ENCODE data around the gene TLX3. TPM values are rescaled to one million over a fixed set of nuclear protein-coding genes. Genes with fewer than 3 reads are reported as not detected.

Gene TLX3
- polyA plus RNA-seq, 6 donors from 2014 or later: not detected

GRCh38 chr5:171321447-171321846, 12.4 kb downstream of the TLX3 start:
- Mint-ChIP-seq H3K4me1 (peaks cover 0 to 10% (median 0%) of the 10 kb centered on the region in 3 donors), H3K4me3 (no peak overlapping the region), H3K27me3 (peaks cover 57 to 96% (median 78%) of the 10 kb centered on the region in 3 donors), H3K9me3 (peaks cover 0 to 7% (median 0%) of the 10 kb centered on the region in 7 donors), H3K36me3 (no peaks in the 10 kb centered on the region), H3K27ac (no peak overlapping the region)
- ATAC-seq (ENCODE audit: low read depth in 2 of 2): no peak
- DNase-seq: no peak

DNA sequence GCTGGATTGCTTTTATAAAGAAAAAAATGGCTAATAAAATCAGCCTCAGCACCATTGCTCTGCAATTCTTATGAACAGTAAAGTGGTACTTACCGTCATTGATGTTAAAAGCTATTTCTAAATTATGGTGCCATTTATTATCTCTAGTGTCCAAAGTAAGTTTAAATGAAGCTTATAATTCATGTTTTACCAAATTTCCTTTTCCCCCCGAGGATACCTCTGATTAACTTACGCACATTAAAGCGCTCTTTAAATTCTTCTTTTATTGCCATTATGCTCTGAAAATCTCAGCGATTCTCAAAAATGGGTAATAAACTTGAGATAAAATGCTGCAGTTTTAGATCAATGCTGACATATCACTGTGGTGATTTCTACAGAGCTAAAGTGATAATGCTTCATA, 13.5 kb downstream of the TLX3 start:
- H3K27me3 Mint-ChIP-seq: peaks cover 54 to 88% (median 74%) of the 10 kb centered on the region in 3 donors
- peaks cover 0 to 2% (median 0%) of the 10 kb centered on the region in 3 donors for H3K4me1 Mint-ChIP-seq
- peaks cover 0 to 6% (median 0%) of the 10 kb centered on the region in 7 donors for H3K9me3 Mint-ChIP-seq
- H3K4me3 Mint-ChIP-seq: no peak overlapping the region
- DNase-seq: no peak
- no peaks in the 10 kb centered on the region for H3K36me3 Mint-ChIP-seq
- H3K27ac Mint-ChIP-seq: no peak overlapping the region
- ATAC-seq (ENCODE audit: low read depth in 2 of 2): no peak

DNA sequence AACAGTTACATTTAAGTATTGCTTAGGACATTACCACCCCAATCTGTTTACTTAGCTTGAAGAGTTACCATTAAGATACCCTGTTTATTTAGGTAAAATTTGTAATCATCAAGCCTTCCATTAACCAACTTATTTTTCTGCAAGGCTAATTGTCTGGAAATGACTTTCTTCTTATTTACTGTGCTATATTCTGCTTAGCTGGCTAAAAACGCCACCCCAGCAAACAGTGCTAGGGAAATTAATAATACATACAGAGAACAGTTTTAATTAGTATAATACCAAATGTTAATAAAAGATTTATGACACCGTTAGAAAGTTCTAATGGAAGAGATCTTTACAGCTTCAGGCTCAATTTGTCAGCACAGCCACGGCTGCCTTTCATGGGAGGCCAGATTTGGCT, 14.0 kb downstream of the TLX3 start:
- no peak for DNase-seq
- H3K27ac Mint-ChIP-seq: no peak overlapping the region
- H3K36me3 Mint-ChIP-seq: no peaks in the 10 kb centered on the region
- H3K4me1 Mint-ChIP-seq: no peaks in the 10 kb centered on the region
- peaks cover 56 to 88% (median 74%) of the 10 kb centered on the region in 3 donors for H3K27me3 Mint-ChIP-seq
- H3K4me3 Mint-ChIP-seq: no peak overlapping the region
- H3K9me3 Mint-ChIP-seq: peaks cover 0 to 5% (median 2%) of the 10 kb centered on the region in 7 donors
- no peak for ATAC-seq (ENCODE audit: low read depth in 2 of 2)

GRCh38 chr5:171323806-171324632, 15.0 kb downstream of the TLX3 start:
- no peaks in the 10 kb centered on the region for H3K4me1 Mint-ChIP-seq
- no peak overlapping the region for H3K27ac Mint-ChIP-seq
- H3K4me3 Mint-ChIP-seq: no peak overlapping the region
- H3K27me3 Mint-ChIP-seq: peaks cover 60 to 87% (median 65%) of the 10 kb centered on the region in 3 donors
- DNase-seq (no peak), ATAC-seq (ENCODE audit: low read depth in 2 of 2) (no peak)
- peaks cover 0 to 5% (median 2%) of the 10 kb centered on the region in 7 donors for H3K9me3 Mint-ChIP-seq
- H3K36me3 Mint-ChIP-seq: no peaks in the 10 kb centered on the region

GRCh38 chr5:171330021-171330420, 21.0 kb downstream of the TLX3 start:
- no peaks in the 10 kb centered on the region for H3K4me1 Mint-ChIP-seq
- H3K4me3 Mint-ChIP-seq: peak overlapping the region in 1 of 8 donors; percentile 25
- no peak for ATAC-seq (ENCODE audit: low read depth in 2 of 2)
- no peak for DNase-seq
- H3K27me3 Mint-ChIP-seq: peaks cover 29 to 69% (median 45%) of the 10 kb centered on the region in 3 donors
- peaks cover 0 to 5% (median 0%) of the 10 kb centered on the region in 7 donors for H3K9me3 Mint-ChIP-seq
- no peaks in the 10 kb centered on the region for H3K36me3 Mint-ChIP-seq
- H3K27ac Mint-ChIP-seq: no peak overlapping the region

DNA sequence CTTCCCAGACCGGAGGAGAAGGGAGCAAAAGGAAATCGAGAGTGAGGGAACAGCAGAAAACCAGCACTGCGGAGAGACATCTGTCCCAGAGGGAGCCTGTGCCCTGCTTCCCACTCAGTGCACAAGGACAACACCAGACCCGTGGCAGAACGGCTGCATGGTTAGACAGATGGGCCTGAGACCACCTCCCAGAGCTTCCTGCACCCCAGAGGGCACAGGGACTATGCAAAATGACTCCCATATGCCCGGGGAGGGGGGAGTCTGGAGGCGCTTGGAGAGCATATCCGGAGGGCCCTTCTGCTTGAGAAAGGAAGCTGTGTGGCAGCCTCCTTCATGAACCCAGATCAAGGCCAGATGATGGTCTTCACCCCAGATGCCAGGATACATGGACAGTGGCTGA, 26.6 kb downstream of the TLX3 start:
- ATAC-seq (ENCODE audit: low read depth in 2 of 2): no peak
- H3K4me3 Mint-ChIP-seq: no peak overlapping the region
- peaks cover 11 to 62% (median 56%) of the 10 kb centered on the region in 3 donors for H3K27me3 Mint-ChIP-seq

DNA sequence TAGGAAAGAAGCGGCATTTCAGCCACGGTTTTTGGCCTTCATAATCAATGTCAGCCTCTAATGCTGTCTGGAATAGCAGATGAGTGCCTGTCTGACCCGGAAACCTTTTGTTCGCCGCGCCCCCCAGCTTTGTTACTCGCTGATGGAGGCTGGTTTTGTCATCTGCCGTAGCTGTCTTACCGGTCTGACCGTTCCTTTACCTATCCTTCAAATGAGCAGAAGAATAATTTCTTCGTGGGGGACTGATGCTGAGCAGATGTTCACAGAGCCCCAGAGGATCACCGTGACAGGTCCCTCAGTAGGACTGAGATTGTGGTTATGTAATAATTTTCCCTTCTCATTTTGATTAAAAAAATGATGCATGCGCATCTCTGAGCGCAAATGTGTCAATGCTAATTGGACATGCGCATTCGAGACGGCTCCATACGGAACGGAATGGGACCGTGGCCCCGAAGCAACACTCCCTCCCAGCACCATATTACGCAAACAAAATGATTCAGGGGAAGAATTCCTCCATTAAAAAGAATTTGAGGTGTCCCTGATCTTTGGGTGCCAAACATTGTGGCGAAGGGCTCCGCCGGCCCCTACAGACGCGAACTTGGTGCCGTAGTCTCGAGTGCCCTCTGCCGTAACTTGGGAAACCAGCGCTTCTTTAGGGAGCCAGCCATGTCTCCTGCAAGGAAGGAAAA, 27.6 kb downstream of the TLX3 start:
- H3K27me3 Mint-ChIP-seq: peaks cover 11 to 60% (median 55%) of the 10 kb centered on the region in 3 donors
- H3K27ac Mint-ChIP-seq: no peak overlapping the region
- H3K9me3 Mint-ChIP-seq: peaks cover 0 to 1% (median 0%) of the 10 kb centered on the region in 7 donors
- ATAC-seq (ENCODE audit: low read depth in 2 of 2) (no peak), DNase-seq (no peak)
- H3K36me3 Mint-ChIP-seq: no peaks in the 10 kb centered on the region
- peaks cover 0 to 12% (median 0%) of the 10 kb centered on the region in 3 donors for H3K4me1 Mint-ChIP-seq
- H3K4me3 Mint-ChIP-seq: peak overlapping the region in 3 of 8 donors; percentile 19 to 32 (median 28)

More for the DNA sequence above, 26.6 kb downstream of the TLX3 start:
- no peak overlapping the region for H3K27ac Mint-ChIP-seq
- peaks cover 0 to 12% (median 0%) of the 10 kb centered on the region in 3 donors for H3K4me1 Mint-ChIP-seq
- H3K9me3 Mint-ChIP-seq: peaks cover 0 to 1% (median 0%) of the 10 kb centered on the region in 7 donors
- no peak for DNase-seq
- no peaks in the 10 kb centered on the region for H3K36me3 Mint-ChIP-seq

DNA sequence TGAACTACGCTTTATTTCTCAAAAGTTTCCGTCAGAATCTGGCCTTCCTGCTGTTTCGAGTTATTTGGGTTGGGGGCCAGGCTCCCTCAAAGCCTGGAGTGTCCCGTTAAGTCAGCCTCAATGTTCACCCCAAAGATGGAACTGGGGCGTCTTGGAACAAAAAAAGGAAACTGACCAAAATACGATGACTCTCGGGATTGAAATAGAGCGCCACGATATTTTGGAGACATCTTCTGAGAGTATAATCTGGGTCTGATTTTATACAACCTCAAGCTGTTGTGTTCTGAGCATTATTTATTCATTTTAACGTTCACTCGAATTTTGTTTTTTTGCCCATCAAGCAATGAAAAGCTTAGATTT, 28.1 kb downstream of the TLX3 start:
- DNase-seq (no peak), ATAC-seq (ENCODE audit: low read depth in 2 of 2) (no peak)
- H3K27ac Mint-ChIP-seq: no peak overlapping the region
- H3K4me1 Mint-ChIP-seq: peaks cover 0 to 12% (median 0%) of the 10 kb centered on the region in 3 donors
- H3K36me3 Mint-ChIP-seq: no peaks in the 10 kb centered on the region
- peaks cover 11 to 55% (median 50%) of the 10 kb centered on the region in 3 donors for H3K27me3 Mint-ChIP-seq
- H3K4me3 Mint-ChIP-seq: peak overlapping the region in 3 of 8 donors; percentile 19 to 32 (median 28)
- H3K9me3 Mint-ChIP-seq: peaks cover 0 to 1% (median 0%) of the 10 kb centered on the region in 7 donors

- H3K9me3 Mint-ChIP-seq: peaks cover 0 to 1% (median 0%) of the 10 kb centered on the region in 7 donors
- H3K36me3 Mint-ChIP-seq: no peaks in the 10 kb centered on the region
- H3K27ac Mint-ChIP-seq: no peak overlapping the region
- H3K27me3 Mint-ChIP-seq: peaks cover 11 to 40% (median 37%) of the 10 kb centered on the region in 3 donors
- ATAC-seq (ENCODE audit: low read depth in 2 of 2) (no peak), DNase-seq (no peak)
- H3K4me1 Mint-ChIP-seq: peaks cover 0 to 12% (median 0%) of the 10 kb centered on the region in 3 donors
- H3K4me3 Mint-ChIP-seq: no peak overlapping the region
These were observed 31.0 kb downstream of the TLX3 start for GRCh38 chr5:171340042-171340441.

DNA sequence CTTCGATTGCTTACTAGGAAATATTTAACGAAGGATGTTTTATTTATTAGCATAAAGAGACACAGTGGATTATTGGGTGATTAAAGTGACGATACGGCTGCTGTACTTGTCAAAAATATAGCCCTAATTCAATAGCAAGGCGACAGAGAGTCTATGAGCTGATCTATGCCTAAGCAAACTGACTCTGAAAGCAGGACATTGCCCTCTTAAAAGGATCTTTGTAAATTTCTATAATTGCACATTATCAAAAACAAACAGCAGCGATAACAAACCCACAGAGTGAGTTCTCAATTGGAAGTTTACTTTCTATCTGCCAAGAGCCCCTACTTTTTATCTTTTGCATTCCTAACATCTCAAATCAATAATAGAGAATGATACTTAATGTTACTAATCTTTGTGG, 31.4 kb downstream of the TLX3 start:
- Mint-ChIP-seq H3K4me1 (peaks cover 0 to 12% (median 0%) of the 10 kb centered on the region in 3 donors), H3K27ac (no peak overlapping the region), H3K36me3 (no peaks in the 10 kb centered on the region), H3K4me3 (no peak overlapping the region), H3K9me3 (peaks cover 0 to 1% (median 0%) of the 10 kb centered on the region in 7 donors), H3K27me3 (peaks cover 11 to 40% (median 33%) of the 10 kb centered on the region in 3 donors)
- ATAC-seq (ENCODE audit: low read depth in 2 of 2): no peak
- DNase-seq: no peak

DNA sequence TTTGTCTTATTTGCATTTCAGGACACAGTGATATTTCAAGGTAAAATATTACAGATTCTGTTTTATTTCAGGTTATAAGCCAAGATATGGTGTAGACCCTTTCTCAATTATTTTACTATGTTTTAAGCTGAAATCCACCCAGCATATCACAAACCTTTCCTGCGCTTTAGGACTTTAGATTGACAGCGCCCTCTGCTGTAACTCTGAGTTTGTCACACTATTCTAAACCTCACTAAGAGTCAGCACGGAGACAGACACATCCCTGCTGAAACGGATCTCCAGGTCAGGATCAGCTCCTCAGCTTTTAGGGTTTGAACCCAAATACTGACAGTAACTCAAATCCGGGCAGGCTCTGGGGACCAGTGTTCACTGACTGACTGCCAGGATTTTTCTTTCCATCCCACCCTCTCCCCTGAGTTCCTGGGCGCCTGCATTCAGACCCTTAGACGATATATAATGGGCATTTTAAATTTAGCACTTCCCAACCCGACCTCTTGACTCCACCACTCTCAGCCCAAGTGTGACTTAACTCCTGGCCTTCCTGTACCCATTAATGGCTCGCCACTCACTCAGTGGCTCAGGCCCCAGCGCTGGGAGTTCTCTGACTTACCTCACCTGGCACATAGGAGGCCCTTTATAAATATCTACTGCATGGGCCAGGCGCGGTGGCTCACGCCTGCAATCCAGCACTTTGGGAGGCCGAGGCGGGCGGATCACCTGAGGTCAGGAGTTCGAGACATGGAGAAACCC, 33.5 kb downstream of the TLX3 start:
- Mint-ChIP-seq H3K27ac (no peak overlapping the region), H3K9me3 (peaks cover 0 to 4% (median 0%) of the 10 kb centered on the region in 7 donors), H3K4me1 (no peaks in the 10 kb centered on the region), H3K36me3 (no peaks in the 10 kb centered on the region), H3K27me3 (peaks cover 12 to 33% (median 16%) of the 10 kb centered on the region in 3 donors), H3K4me3 (no peak overlapping the region)
- ATAC-seq (ENCODE audit: low read depth in 2 of 2) (no peak), DNase-seq (no peak)

DNA sequence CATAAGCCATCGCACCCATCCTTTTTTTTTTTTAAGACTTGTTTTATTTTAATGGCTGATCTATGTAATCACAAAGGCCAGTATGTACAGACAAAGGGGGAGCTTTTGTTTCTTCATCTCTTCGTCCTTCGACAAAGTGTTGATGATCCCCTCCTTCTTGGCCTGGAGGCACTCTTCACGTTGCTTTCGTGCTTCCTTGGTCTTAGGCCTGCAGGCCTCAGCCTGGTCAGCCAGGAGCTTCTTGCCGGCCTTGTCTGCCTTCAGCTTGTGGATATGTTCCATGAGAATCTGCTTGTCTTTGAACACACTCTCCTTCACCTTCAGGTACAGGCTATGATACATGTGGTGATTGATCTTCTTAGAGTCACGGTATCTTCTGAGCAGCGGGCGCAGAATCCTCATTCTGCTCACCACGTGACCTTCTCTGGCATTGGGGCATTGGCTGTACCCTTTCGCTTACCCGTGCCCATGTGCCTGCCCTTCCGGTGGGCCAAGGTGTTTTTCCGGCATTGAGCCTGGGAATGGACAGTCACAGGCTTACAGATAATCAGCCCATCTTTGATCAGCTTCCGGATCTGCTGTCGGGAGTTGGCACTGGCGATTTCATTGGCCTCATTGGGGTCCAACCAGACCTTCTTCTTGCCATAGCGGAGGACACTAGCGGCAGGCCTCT, 36.0 kb downstream of the TLX3 start:
- Mint-ChIP-seq H3K4me1 (no peaks in the 10 kb centered on the region), H3K36me3 (no peaks in the 10 kb centered on the region), H3K9me3 (peaks cover 0 to 4% (median 0%) of the 10 kb centered on the region in 7 donors), H3K27ac (peak overlapping the region in 1 of 6 donors; percentile 12), H3K4me3 (no peak overlapping the region), H3K27me3 (peaks cover 7 to 29% (median 10%) of the 10 kb centered on the region in 3 donors)
- DNase-seq (no peak), ATAC-seq (ENCODE audit: low read depth in 2 of 2) (no peak)

Measured in naive B cell (primary cell).